H1 (cell line): ENCODE data around the gene ARHGEF10L. TPM values are rescaled to one million over a fixed set of nuclear protein-coding genes. Genes with fewer than 3 reads are reported as not detected.

Experiments used
- ATF2 ChIP-seq: IDR thresholded peaks from 2 replicates; pipeline ENCODE4 v1.6.1; 2012; ENCODE audit warnings: low read length, inconsistent platforms
- CHD7 ChIP-seq: fragments of 300-600 bp; sonication (generic); IDR thresholded peaks from 2 replicates; pipeline ENCODE4 v1.7.1; 2012; ENCODE audit warnings: low read length, moderate library complexity, mild to moderate bottlenecking, inconsistent platforms; ENCODE audit not compliant: insufficient replicate concordance
- CTCF ChIP-seq, 3 experiments: IDR thresholded peaks; 1 replicate in 2 of 3; 2 replicates in 1 of 3; pipeline versions ENCODE4 v1.5.1 to v1.6.1; 2011; ENCODE audit warnings: low read length in 3 of 3, mild to moderate bottlenecking in 3 of 3, inconsistent platforms in 2 of 3, low read depth in 1 of 3, moderate library complexity in 1 of 3; ENCODE audit not compliant: insufficient read depth in 1 of 3; ENCODE audit errors: control extremely low read depth in 1 of 3
- SRF ChIP-seq: IDR thresholded peaks from 2 replicates; pipeline ENCODE4 v1.6.1; 2011; ENCODE audit warnings: mild to moderate bottlenecking, low read depth, low read length, moderate library complexity
- SUZ12 ChIP-seq: fragments of 200-600 bp; sonication (generic); IDR thresholded peaks from 2 replicates; pipeline ENCODE4 v1.6.1; 2012; ENCODE audit warnings: mild to moderate bottlenecking, inconsistent platforms, low read length, moderate library complexity, mixed read lengths
- USF2 ChIP-seq: IDR thresholded peaks from 2 replicates; pipeline ENCODE4 v1.6.1; 2011; ENCODE audit warnings: low read length, improper control_type of control experiment
- polyA plus RNA-seq, 7 experiments: library from polyadenylated mRNA; depleted of rRNA in 3 of 7; stranded (reverse) in 5 of 7; unstranded in 2 of 7; fragments of >200 nt in 5 of 7; fragments of 200-250 nt in 2 of 7; gene quantifications; 1 replicate in 5 of 7; 2 replicates in 1 of 7; 4 replicates in 1 of 7; pipeline versions ENCODE4 v1.2.1 to v1.2.3, GENCODE V29; 2011 to 2013; ENCODE audit warnings: missing spikeins in 2 of 7, mixed read lengths in 2 of 7
- total RNA-seq: library from RNA; stranded (reverse); fragmentation: NEBNext Ultra II Directional; extraction: Animal tissue kit (Norgen Biotek cat#: 25700); gene quantifications from 2 replicates; pipeline ENCODE4 v1.2.1, GENCODE V29; 2021

Gene ARHGEF10L
- total and polyA plus RNA-seq, 2 of the 8 experiments (the other 6 are each of a cell fraction or from before 2014, with no cell fraction given), result 33.6 to 39.6 TPM

- TF ChIP-seq CHD7 (no peak), SUZ12 (no peak), CTCF (IDR thresholded peaks at IDR 0.05; ENCODE audit: control extremely low read depth in 1 of 3, insufficient read depth in 1 of 3, low read depth in 1 of 3, low read length in 3 of 3) (no peak), SRF (no peak), USF2 (no peak), ATF2 (no peak)
Observed at GRCh38 chr1:17600321-17600720, 60.8 kb downstream of the ARHGEF10L start (continued).
